HL-60 (cell line): ENCODE results near the gene TRAF5.

Experiments used
- DNase-seq, 2 experiments: peaks; one replicate each; pipeline ENCODE4 v3.0.0-alpha.2; 2010 to 2020; ENCODE audit warnings: low read depth in 1 of 2, low spot score in 1 of 2
- H3K27ac ChIP-seq: fragments of 250-450 bp; sonication (Bioruptor Pico); replicated peaks from 2 replicates; pipeline ENCODE4 v1.5.1; 2020; ENCODE audit warnings: mild to moderate bottlenecking, moderate library complexity
- H3K27me3 ChIP-seq: fragments of 250-450 bp; sonication (Bioruptor Pico); 2 replicates; pipeline ENCODE4 v1.5.1; 2021; ENCODE audit warnings: mild to moderate bottlenecking, moderate library complexity; ENCODE audit not compliant: insufficient read depth, poor library complexity, severe bottlenecking
- H3K4me3 ChIP-seq: replicated peaks from 2 replicates; pipeline ENCODE4 v1.5.1; 2011; ENCODE audit warnings: mild to moderate bottlenecking, control low read depth, low read length; ENCODE audit not compliant: insufficient read depth
- GABPA ChIP-seq: IDR thresholded peaks from 2 replicates; pipeline ENCODE4 v1.6.1; 2012; ENCODE audit warnings: low read depth
- POLR2AphosphoS5 ChIP-seq: IDR thresholded peaks from 2 replicates; pipeline ENCODE4 v1.6.1; 2012; ENCODE audit warnings: low read depth
- SPI1 ChIP-seq: IDR thresholded peaks from 2 replicates; pipeline ENCODE4 v1.6.1; 2012; ENCODE audit warnings: low read depth, mild to moderate bottlenecking, borderline replicate concordance
- TF ChIP-seq, protein P1 (sequence below): IDR thresholded peaks from one replicate; pipeline ENCODE4 v1.5.1; 2011; ENCODE audit warnings: low read length, control low read depth, inconsistent platforms; ENCODE audit not compliant: insufficient read depth
- TF ChIP-seq, protein P2 (sequence below): IDR thresholded peaks from 2 replicates; pipeline ENCODE4 v1.6.1; 2012; ENCODE audit warnings: low read depth; ENCODE audit not compliant: insufficient replicate concordance

TRAF5 gene

DNA sequence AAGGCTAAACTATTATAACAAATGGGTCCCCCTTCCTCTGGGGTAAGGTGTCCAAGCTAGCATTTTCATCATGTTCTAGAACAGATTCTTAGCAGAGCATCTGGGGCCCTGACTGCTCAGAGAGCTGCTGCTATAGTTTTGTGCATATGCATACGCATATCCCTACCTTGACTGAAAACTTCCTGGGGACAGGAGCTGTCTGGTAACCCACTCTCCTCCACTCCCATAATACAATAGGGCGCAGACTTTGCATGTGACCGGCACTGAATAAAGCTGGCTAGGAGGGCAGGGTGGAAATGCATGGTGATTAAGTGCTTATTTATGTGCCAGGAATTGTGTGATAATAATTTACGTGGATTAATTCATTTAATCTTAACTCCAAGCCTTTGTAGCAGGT is 11.6 kb downstream of the TRAF5 start:
- Histone ChIP-seq H3K27ac (no peak overlapping the region), H3K4me3 (no peak overlapping the region), H3K27me3 (no peaks in the 10 kb centered on the region)
- DNase-seq = no peak
- TF ChIP-seq, protein P1, sequence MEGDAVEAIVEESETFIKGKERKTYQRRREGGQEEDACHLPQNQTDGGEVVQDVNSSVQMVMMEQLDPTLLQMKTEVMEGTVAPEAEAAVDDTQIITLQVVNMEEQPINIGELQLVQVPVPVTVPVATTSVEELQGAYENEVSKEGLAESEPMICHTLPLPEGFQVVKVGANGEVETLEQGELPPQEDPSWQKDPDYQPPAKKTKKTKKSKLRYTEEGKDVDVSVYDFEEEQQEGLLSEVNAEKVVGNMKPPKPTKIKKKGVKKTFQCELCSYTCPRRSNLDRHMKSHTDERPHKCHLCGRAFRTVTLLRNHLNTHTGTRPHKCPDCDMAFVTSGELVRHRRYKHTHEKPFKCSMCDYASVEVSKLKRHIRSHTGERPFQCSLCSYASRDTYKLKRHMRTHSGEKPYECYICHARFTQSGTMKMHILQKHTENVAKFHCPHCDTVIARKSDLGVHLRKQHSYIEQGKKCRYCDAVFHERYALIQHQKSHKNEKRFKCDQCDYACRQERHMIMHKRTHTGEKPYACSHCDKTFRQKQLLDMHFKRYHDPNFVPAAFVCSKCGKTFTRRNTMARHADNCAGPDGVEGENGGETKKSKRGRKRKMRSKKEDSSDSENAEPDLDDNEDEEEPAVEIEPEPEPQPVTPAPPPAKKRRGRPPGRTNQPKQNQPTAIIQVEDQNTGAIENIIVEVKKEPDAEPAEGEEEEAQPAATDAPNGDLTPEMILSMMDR = no peak
- TF ChIP-seq SPI1 = no peak
- no peak for TF ChIP-seq POLR2AphosphoS5
- TF ChIP-seq, protein P2, sequence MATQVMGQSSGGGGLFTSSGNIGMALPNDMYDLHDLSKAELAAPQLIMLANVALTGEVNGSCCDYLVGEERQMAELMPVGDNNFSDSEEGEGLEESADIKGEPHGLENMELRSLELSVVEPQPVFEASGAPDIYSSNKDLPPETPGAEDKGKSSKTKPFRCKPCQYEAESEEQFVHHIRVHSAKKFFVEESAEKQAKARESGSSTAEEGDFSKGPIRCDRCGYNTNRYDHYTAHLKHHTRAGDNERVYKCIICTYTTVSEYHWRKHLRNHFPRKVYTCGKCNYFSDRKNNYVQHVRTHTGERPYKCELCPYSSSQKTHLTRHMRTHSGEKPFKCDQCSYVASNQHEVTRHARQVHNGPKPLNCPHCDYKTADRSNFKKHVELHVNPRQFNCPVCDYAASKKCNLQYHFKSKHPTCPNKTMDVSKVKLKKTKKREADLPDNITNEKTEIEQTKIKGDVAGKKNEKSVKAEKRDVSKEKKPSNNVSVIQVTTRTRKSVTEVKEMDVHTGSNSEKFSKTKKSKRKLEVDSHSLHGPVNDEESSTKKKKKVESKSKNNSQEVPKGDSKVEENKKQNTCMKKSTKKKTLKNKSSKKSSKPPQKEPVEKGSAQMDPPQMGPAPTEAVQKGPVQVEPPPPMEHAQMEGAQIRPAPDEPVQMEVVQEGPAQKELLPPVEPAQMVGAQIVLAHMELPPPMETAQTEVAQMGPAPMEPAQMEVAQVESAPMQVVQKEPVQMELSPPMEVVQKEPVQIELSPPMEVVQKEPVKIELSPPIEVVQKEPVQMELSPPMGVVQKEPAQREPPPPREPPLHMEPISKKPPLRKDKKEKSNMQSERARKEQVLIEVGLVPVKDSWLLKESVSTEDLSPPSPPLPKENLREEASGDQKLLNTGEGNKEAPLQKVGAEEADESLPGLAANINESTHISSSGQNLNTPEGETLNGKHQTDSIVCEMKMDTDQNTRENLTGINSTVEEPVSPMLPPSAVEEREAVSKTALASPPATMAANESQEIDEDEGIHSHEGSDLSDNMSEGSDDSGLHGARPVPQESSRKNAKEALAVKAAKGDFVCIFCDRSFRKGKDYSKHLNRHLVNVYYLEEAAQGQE = no peak
- no peak for TF ChIP-seq GABPA

DNA sequence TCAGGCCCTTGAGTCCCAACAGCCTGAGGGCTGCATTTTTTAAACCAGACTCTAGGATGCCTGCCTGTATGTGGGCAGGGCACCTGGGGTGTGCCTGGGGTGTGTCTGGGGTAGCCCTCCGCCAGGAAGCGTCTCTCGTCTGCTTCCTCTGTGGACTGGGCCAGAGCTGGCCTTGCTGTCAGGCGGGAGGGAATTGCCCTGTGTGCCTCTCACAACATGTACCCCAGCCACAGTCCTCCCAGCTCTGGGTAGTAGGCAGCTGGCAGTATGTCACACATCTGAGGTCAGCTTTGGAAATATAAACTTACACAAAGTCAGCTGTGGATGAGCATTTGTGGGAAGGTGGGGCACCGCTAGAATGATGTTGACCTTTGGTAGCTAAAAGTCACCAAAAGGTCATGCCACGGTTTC is 13.0 kb downstream of the TRAF5 start:
- no peak for DNase-seq
- H3K4me3 ChIP-seq = no peak overlapping the region
- TF ChIP-seq POLR2AphosphoS5 = no peak
- TF ChIP-seq, protein P1 = no peak
- no peak for TF ChIP-seq GABPA
- TF ChIP-seq, protein P2 = no peak
- TF ChIP-seq SPI1 = no peak
- no peaks in the 10 kb centered on the region for H3K27me3 ChIP-seq
- H3K27ac ChIP-seq = no peak overlapping the region

DNA sequence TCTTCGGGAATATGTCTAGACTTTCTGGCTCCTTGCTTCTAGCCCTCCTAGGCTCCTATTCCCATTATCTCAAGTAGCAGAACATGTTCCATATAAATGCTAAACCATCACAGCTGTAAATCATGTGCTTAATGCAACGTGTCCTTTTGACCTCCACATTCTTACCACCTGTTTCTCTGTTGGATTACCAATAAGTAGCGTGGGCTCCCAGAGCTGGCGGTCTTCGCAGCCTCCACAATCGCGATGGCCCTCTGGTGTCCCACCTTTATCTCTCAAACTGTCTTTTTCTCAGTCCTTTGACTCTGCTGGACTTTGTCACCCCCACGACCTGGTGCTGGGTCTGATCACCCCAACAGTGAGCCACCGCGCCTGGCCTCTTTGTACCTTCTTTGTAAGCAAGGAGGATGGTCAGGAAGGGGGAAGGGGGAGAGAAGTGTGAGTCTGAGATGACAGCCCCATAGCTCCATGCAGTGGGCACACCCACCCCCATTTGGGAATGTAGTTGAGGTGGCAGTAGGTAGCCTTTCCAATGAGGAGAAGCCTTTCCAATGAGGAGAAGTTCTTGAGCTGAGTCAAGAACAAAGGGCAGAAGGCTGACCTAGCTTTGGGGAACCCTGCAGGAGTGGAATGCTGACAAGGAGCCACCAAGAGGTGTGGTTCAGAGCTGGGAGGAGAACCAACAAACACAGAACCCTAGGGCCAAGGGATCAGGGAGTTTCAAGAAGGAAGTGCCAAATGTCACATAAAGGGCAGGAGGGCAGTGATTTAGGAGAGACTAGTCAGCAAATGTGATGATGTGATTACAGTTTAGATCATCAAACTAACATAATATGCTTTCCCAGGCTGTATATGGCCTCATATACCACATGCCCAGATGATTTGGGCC is 14.2 kb downstream of the TRAF5 start:
- TF ChIP-seq, protein P1 = no peak
- TF ChIP-seq SPI1 = no peak
- TF ChIP-seq GABPA = no peak
- H3K4me3 ChIP-seq = no peak overlapping the region
- no peaks in the 10 kb centered on the region for H3K27me3 ChIP-seq
- no peak for DNase-seq
- H3K27ac ChIP-seq = no peak overlapping the region
